DND-41 (cell line): Measurements from ENCODE around the gene FEZF1.

ENCODE experiments used
- CTCF ChIP-seq: IDR thresholded peaks from 2 replicates; pipeline ENCODE4 v1.5.1; 2012; ENCODE audit warnings: borderline replicate concordance, low read length, moderate library complexity, mild to moderate bottlenecking; ENCODE audit not compliant: poor library complexity, severe bottlenecking; ENCODE audit errors: extremely low read depth
- EZH2 ChIP-seq: IDR thresholded peaks from 3 replicates; pipeline ENCODE4 v1.6.1; 2012; ENCODE audit warnings: borderline replicate concordance, low read depth, mild to moderate bottlenecking, moderate library complexity, low read length, inconsistent platforms; ENCODE audit not compliant: severe bottlenecking

- TF ChIP-seq EZH2: no peak
- TF ChIP-seq CTCF: no peak
These were observed 7.3 kb upstream of the FEZF1 start for GRCh38 chr7:122311734-122312450.
